GM19043 (cell line): ENCODE data around the gene FECH.
"Not testable (repeated sequence)": the region's sequence is repeated elsewhere in the genome, so short reads cannot be mapped to it uniquely, and the experiment has no call there.

Experiments used
- ATAC-seq: cut with Tn5 transposase; IDR thresholded peaks from one replicate; pipeline ENCODE4 v1.9.1; 2021; ENCODE audit warnings: low read depth; ENCODE audit not compliant: unreplicated experiment

FECH gene

DNA sequence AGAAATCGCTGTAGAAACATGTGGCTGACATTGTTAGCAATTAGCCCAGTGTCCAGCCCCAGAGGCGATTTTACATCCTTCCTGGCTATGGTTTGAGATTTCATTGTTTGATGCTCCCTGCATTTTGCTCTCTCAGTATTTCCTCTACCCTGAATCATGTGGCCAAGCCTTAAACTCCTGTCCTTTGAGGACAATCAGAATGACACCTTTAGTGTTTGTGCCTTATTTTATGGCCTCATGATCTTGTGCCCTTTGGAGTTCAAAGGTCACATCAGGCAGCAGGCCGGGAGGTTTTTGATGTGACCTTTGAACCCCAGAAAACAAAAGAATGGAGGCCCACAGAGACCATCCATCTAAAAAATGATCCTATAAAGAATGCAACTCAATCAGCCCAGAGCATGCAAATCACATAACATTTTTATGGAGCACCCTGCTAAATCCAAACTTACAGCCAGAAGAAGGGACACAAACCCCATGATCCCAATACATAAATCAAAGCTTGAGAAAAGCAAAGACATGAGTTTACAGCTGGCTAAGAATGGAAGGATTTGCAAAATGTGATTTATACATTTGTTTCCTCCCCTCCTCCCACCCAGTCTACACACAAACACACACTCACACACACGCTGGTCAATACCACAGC lies 52.5 kb downstream of the FECH start:
- ATAC-seq = no peak

DNA sequence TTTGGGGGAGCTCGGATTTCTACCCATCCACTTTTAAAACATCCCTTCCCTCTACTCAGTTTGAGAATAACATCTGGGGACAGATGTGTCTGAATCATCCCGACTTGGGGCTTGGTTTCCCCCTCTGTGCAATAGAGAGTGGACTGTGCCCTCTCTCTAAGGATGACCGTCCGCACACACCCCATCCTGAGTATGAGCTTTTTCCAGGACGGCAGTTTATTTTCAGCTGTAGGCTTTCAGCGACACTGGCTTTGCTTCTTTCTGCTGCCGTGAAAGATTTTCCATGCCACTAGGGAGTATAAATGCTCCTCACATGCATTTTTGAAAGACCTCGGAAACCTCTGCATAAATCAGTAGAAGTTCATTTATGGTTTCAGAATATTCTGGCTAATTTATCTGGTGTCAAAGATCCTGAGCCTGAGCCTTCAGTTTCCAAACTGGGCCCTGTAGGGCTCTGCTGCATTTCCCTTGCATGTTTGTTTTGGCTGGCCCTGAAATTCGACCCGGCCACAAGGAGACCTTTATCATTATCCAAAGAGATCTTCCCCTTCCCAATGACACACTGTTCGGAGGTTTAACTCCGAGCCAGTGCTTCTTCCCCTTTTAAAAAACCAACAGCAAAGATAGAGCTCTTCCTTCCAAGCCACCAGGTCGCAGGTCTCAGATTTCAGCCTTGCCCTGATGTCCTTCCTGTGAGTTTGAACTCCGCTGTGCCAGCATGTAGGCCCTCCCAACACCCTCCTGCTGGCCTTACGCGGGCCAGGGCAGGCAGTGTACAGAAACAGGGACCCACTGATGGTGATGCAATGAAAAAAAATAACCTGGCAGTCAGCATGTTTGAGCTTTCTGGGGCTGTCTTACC lies 53.3 kb downstream of the FECH start:
- no peak for ATAC-seq

DNA sequence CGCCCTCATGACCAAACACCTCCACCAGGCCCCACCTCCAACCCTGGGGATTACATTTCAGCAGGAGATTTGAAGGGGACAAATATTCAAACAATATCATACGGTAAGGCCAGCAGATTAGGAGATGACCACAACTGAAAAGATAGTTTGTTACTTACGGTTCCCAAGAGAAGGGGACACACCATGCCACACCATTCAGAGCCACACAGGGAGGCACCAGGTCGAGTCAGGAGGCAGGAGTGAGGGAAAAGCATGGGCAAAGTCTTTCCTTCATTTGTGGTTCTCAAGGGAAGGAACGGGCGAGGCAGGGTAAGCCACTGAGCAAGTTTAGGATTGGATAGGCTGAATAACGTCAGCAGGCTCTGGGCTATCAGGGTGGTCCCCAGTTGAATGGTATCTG lies 57.4 kb downstream of the FECH start:
- ATAC-seq = no peak

DNA sequence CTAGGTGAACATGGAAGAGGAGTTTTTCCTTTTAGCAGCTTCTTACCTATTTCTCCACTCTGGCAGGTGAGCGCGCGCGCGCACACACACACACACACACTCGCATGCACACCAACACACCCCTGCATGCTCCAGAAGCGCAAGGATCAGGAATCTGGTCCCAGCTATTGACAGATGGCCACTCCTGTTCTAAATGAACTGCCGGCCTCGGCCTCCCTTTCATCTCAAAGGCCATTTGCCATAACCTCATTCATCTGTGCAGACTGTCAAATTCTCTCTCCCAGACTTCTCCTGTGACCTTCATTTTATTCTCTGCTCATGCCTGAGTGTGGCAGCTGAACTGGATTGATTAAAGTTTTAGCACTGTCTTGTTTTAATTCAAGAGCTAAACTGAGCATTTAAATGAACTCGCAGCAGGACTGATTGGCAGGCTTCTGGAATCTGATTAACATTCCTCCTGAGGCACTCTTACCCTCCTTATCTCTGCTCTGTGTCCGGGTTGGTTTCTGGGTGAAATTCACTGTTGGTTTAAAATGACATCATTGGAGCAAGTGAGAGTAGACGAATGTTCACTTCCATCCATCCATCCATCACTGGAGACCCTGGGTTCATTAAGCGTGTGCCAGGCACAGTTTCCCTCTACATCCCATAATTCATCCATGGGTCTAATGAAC lies 58.8 kb downstream of the FECH start:
- ATAC-seq = no peak

DNA sequence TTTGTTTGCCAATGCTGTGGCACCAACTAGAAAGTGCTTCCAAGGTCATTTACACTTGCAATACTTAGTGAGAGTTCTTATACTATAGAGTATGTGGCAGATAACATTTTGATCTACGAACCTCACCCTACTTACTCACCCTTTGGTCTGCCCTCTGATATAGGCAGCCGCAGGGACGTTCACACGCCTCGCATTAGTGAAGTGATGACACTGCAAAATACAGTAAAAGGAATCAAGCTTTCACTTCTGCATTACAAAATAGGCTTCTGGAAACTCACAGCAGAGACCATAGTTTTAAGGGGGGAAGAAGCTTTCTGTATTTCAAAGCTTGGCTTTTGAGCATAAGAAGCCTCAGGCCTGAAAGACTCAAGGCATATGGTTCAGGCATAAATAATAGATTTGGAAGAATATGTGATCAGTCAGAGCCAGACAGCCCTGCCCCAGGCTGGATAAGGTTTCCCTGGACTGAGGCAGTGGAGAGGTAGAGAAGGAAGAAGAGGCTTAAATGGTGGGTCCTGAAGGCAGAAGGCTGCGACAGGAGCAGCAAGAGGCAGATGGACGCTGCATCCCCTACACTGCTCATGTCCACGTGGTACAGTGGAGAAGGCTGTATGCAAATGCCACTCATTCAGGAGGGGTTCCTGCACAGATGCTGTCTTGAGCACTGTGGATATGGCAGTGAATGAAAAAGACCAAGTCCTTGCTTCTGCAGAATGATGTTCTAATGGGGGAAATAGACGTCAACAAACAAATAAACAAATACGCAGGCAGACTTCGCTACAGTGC lies 63.1 kb downstream of the FECH start:
- no peak for ATAC-seq

DNA sequence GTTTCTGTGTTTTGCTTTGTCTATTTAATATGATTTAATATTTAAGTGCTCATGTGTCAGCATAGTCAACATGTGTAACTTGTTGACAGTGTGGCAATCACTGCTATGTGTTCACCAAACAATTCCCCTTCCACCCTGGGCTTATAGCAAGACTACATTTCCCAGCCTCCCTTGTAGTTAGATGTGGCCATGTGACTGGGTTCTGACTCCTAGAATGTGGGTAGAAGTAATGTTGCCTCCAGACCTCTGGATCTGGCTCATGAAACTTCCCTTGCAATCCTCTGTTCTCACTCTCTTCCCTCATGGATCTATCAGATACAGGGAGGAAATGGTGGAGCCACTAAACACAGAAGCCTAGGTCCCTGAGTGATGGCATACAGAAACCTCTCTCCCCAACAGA lies 64.2 kb downstream of the FECH start:
- not testable (repeated sequence) for ATAC-seq

DNA sequence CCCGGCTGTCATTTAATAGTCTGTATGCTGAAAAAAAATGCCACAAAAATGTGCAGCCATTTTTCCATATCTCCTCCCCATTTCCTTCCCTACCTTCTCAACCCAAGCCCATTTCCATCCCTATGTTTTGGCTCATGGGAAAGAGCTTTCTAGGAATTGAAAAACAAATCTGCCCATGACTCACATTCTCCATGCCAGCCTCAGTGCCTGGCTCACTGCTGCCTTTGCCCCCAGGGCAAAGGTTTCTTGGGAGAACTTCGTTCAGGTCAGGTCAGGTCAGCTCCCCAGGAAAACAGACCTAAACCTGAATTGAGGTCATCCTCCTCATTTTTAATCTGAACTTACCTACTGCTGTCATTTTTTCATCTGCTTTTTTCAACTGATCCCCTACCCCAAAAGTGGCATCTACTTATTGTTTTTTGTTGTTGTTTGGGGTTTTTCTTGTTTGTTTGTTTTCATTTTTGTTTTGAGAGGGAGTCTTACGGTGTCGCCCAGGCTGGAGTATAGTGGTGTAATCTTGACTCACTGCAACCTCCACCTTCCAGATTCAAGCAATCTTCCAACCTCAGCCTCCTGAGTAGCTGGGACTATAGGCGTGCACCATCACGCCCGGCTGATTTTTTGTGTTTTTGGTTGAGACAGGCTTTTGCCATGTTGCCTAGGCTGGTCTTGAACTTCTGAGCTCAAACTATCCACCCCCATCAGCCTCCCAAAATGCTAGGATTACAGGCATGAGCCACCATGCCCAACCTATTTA lies 66.7 kb downstream of the FECH start:
- ATAC-seq = no peak

DNA sequence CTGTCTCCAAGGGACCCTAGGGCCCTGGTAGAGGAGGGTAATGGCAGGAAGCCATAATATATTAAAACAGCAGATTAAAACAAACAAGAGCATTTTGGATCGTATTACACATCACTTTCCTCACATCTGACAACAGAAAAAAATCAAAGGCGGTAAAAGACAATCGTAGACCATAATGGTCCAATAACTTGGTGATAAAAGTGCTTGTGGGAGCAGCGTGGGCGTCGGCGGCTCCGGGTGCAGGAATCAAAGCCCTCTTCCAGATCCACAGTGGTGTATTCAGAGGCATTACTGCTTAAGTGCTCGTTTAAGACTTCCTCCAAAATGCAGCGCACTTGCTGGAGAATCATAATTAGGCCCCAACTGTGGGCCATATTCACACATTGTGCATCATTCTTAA lies 68.0 kb downstream of the FECH start:
- ATAC-seq = no peak

DNA sequence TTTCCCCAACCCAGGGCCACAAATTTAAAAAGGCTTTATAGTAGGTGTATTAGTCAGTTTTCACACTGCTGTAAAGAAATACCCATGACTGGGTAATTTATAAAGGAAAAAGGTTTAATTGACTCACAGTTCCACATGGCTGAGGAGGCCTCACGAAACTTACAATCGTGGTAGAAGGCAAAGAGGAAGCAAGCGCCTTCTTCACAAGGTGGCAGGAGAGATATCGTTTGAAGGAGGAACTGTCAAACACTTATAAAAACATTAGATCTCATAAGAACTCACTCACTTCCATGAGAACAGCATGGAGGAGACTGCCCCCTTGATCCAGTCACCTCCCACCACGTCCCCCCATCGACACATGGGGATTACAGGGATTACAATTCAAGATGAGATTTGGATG lies 70.4 kb downstream of the FECH start:
- no peak for ATAC-seq

DNA sequence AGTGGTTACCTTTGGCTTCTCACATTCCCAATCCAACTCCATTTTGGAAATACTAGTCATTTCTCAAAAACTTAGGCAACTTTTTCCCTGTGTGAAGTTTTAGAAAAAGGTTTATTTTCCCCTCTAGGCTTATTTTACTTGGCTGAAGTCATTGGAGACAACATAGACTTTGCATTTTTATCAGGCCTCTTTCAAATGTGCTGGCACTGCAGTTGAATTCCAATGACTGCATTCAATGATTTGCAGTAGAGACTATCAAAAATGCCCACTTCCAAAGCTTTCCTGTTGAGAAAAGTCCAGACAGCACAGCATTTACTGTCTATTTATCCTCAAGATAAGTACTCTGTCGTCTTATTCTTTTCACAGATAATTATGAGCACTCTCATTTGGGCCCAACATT lies 81.3 kb downstream of the FECH start:
- ATAC-seq = no peak

DNA sequence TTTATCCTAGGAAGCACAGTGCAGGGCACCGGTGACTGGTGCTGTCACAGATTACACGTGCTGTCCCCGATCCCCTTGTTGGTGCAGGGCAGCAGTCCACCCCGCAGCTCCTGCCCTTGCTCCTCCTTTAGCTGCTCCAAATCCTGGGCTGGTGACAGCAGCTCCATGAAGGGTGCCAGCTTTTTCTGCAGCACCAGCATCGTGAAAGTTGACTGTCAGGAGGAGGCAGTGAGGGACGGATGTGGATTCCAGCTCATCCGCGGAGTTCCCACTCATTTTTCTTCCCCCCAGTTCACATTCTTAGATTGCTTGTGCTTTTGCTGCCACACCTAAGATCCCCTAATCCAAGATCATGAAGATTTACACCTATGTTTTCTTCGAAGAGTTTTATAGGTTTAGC lies 83.9 kb downstream of the FECH start:
- no peak for ATAC-seq

DNA sequence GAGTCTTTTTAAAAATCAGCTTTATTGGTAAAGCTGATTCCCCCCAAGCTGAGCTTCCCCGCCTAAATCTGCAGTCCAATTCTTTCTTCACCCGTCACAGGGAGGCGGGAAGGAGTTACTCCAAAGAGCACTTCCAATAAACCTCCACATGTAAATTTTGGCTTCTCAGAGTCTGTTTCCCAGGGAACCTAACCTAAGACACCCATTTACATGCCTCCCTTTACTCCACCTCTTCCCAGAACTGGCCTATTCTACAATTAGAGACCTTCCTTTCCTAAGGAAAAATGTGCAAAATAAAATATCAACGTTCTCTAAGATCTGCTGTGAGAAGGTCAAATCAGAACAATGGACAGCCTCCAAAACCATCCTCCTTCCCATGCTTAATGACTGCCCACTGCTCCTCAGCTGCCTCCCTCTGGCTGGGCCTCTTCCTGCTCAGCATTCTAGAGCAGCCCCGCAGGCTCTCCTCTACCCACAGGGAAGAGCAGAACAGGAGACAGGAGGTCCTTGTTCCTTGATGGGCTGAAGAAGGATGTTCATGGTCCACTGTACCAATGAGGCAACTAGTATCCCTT lies 87.7 kb downstream of the FECH start:
- ATAC-seq = no peak
